ENCODE measurements around the gene MS4A8.

- no peak for TF ChIP-seq CTCF (IDR thresholded peaks at IDR 0.05)
- TF ChIP-seq ZFX (IDR thresholded peaks at IDR 0.05; ENCODE audit: borderline replicate concordance), result no peak
Observed at GRCh38 chr11:60706931-60707330, 7.5 kb downstream of the MS4A8 start.

All from 22Rv1 (cell line).